ENCODE measurements around the gene PTPRH. TPM values are rescaled to one million over a fixed set of nuclear protein-coding genes. Genes with fewer than 3 reads are reported as not detected.
"Not testable (repeated sequence)": the region's sequence is repeated elsewhere in the genome, so short reads cannot be mapped to it uniquely, and the experiment has no call there.

Gene PTPRH
- total RNA-seq, 1 donor from 2014 or later = 6.3 TPM

GRCh38 chr19:55193481-55193880 is 15.8 kb downstream of the PTPRH start:
- ATAC-seq = no peak
- no peak for DNase-seq (ENCODE audit: low spot score)

GRCh38 chr19:55189403-55189835 is 19.9 kb downstream of the PTPRH start:
- no peak for DNase-seq (ENCODE audit: low spot score)

GRCh38 chr19:55188625-55189024 is 20.7 kb downstream of the PTPRH start:
- ATAC-seq (no peak), DNase-seq (ENCODE audit: low spot score) (no peak)

More at GRCh38 chr19:55189403-55189835, 19.9 kb downstream of the PTPRH start:
- no peak for ATAC-seq

GRCh38 chr19:55186080-55186479 is 23.2 kb downstream of the PTPRH start:
- DNase-seq (ENCODE audit: low spot score) (no peak), ATAC-seq (no peak)

- no peak for ATAC-seq
- DNase-seq (ENCODE audit: low spot score) = no peak
These were observed 27.6 kb downstream of the PTPRH start for GRCh38 chr19:55181740-55182139.

GRCh38 chr19:55179606-55180484 is 29.5 kb downstream of the PTPRH start, which contains the start of gene SYT5:
SYT5 (minus strand) TSS chr19:55180289; CDS start chr19:55179041, 1,248 bp downstream.
- peak; percentile 83 for ATAC-seq
- DNase-seq (ENCODE audit: low spot score) = no peak

- DNase-seq (ENCODE audit: low spot score) (peak; percentile 52), ATAC-seq (peak; percentile 80)
These were observed 30.3 kb downstream of the PTPRH start for GRCh38 chr19:55178781-55179599.

GRCh38 chr19:55176076-55176475 is 33.2 kb downstream of the PTPRH start:
- DNase-seq (ENCODE audit: low spot score) (no peak), ATAC-seq (no peak)

GRCh38 chr19:55175117-55175867 is 34.0 kb downstream of the PTPRH start:
- no peak for DNase-seq (ENCODE audit: low spot score)
- ATAC-seq = no peak

- no peak for ATAC-seq
These were observed 34.7 kb downstream of the PTPRH start for GRCh38 chr19:55174425-55175116.

GRCh38 chr19:55173714-55174409 is 35.4 kb downstream of the PTPRH start:
- ATAC-seq (peak; percentile 66), DNase-seq (ENCODE audit: low spot score) (no peak)

More at GRCh38 chr19:55174425-55175116, 34.7 kb downstream of the PTPRH start:
- DNase-seq (ENCODE audit: low spot score) = no peak

- ATAC-seq (no peak), DNase-seq (ENCODE audit: low spot score) (no peak)
These were observed 36.1 kb downstream of the PTPRH start for GRCh38 chr19:55173186-55173713.

- DNase-seq (ENCODE audit: low spot score) (no peak), ATAC-seq (no peak)
These were observed 36.6 kb downstream of the PTPRH start for GRCh38 chr19:55172741-55173140.

- ATAC-seq; DNase-seq (ENCODE audit: low spot score): not testable (repeated sequence)
These were observed 37.0 kb downstream of the PTPRH start for GRCh38 chr19:55172318-55172717.

- ATAC-seq = no peak
- no peak for DNase-seq (ENCODE audit: low spot score)
These were observed 37.9 kb downstream of the PTPRH start for GRCh38 chr19:55171440-55171839.

- DNase-seq (ENCODE audit: low spot score) = no peak
These were observed 40.2 kb downstream of the PTPRH start for GRCh38 chr19:55169136-55169535.

GRCh38 chr19:55166530-55167268 is 42.6 kb downstream of the PTPRH start, which contains the start of gene DNAAF3:
DNAAF3 (minus strand) TSS chr19:55166613; CDS start chr19:55166413, 200 bp downstream.
- peak; percentile 86 for DNase-seq (ENCODE audit: low spot score)
- peak; percentile 96 for ATAC-seq

More at GRCh38 chr19:55169136-55169535, 40.2 kb downstream of the PTPRH start:
- ATAC-seq = no peak

GRCh38 chr19:55165952-55166529 is 43.3 kb downstream of the PTPRH start:
- DNase-seq (ENCODE audit: low spot score) (no peak), ATAC-seq (peak; percentile 62)
